ENCODE measurements around the gene SLC5A5.
"Not testable (repeated sequence)": the region's sequence is repeated elsewhere in the genome, so short reads cannot be mapped to it uniquely, and the experiment has no call there.

SLC5A5 gene

DNA sequence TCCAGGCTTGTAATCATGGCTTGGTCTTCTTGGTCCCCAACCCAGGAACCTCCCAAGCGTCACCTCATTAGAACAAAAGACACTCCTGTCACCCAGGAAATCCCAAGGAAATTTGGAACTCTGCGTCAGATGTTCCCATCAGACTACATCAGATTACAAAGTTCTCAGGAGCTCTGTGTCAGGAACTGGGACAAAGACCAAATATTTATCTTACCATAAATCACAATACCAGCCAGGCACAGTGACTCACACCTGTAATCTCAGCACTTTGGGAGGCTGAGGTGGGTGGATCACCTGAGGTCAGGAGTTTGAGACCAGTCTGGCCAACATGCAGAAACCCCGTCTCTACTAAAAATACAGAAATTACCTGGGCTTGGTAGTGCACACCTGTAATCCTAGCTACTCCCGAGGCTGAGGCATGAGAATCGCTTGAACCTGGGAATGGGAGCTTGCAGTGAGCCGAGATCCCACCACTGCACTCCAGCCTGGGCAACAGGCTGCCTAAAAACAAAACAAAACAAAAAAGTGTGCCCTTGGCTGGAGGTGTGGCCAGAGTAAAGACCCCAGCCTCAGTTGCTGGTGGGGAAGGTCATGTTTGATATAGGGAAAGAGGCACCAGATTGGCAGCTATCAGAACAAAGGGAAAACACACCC lies 44.3 kb downstream of the SLC5A5 start:
- no peak overlapping the region for H3K27ac ChIP-seq (ENCODE audit: low read length)
- no peak overlapping the region for H3K9ac ChIP-seq (ENCODE audit: low read depth, low read length)
- H3K4me1 ChIP-seq (ENCODE audit: insufficient read depth, low read length): no peaks in the 10 kb centered on the region
- no peaks in the 10 kb centered on the region for H3K36me3 ChIP-seq (ENCODE audit: insufficient read depth, low read depth, low read length)
- no peaks in the 10 kb centered on the region for H3K27me3 ChIP-seq (ENCODE audit: insufficient read depth, low read length)
- peaks cover 16% of the 10 kb centered on the region for H3K9me3 ChIP-seq (ENCODE audit: insufficient read depth, low read depth, low read length)
- no peak overlapping the region for H3K4me3 ChIP-seq (ENCODE audit: low read length)

GRCh38 chr19:17918151-17918550 lies 46.4 kb downstream of the SLC5A5 start:
- H3K4me1 ChIP-seq (ENCODE audit: insufficient read depth, low read length); H3K9ac ChIP-seq (ENCODE audit: low read depth, low read length); H3K36me3 ChIP-seq (ENCODE audit: insufficient read depth, low read depth, low read length); H3K4me3 ChIP-seq (ENCODE audit: low read length); H3K27me3 ChIP-seq (ENCODE audit: insufficient read depth, low read length); H3K27ac ChIP-seq (ENCODE audit: low read length): not testable (repeated sequence)
- H3K9me3 ChIP-seq (ENCODE audit: insufficient read depth, low read depth, low read length): peaks cover 16% of the 10 kb centered on the region

DNA sequence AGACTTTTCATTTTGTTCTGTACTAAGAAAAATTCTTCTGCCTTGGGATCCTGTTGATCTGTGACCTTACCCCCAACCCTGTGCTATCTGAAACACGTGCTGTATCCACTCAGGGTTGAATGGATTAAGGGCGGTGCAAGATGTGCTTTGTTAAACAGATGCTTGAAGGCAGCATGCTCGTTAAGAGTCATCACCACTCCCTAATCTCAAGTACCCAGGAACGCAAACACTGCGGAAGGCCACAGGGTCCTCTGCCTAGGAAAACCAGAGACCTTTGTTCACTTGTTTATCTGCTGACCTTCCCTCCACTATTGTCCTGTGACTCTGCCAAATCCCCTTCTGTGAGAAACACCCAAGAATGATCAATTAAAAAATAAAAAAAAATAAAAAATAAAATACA lies 47.4 kb downstream of the SLC5A5 start:
- not testable (repeated sequence) for H3K4me3 ChIP-seq (ENCODE audit: low read length); H3K27ac ChIP-seq (ENCODE audit: low read length); H3K9ac ChIP-seq (ENCODE audit: low read depth, low read length); H3K27me3 ChIP-seq (ENCODE audit: insufficient read depth, low read length); H3K4me1 ChIP-seq (ENCODE audit: insufficient read depth, low read length); H3K36me3 ChIP-seq (ENCODE audit: insufficient read depth, low read depth, low read length)
- peaks cover 11% of the 10 kb centered on the region for H3K9me3 ChIP-seq (ENCODE audit: insufficient read depth, low read depth, low read length)

DNA sequence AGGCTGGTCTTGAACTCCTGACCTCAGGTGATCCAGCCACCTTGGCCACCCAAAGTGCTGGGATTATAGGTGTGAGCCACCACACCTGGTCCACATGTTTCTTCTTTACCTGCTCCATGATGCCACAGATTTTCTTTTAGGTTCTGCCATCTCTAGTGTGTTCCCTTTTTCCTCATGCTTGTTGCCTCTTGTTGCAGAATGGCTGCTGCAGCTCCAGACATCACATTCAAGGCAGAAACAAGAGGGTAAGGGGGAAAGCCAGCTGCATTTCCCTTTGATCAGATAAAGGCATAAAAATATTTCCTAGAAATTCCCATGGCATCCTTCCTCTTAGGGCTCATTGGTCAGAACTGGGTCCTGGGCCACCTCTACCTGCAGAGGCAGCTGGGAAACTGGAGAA lies 48.8 kb downstream of the SLC5A5 start:
- Histone ChIP-seq H3K27me3 (ENCODE audit: insufficient read depth, low read length) (no peaks in the 10 kb centered on the region), H3K4me3 (ENCODE audit: low read length) (no peak overlapping the region), H3K4me1 (ENCODE audit: insufficient read depth, low read length) (no peaks in the 10 kb centered on the region), H3K27ac (ENCODE audit: low read length) (no peak overlapping the region), H3K9me3 (ENCODE audit: insufficient read depth, low read depth, low read length) (peaks cover 9% of the 10 kb centered on the region), H3K36me3 (ENCODE audit: insufficient read depth, low read depth, low read length) (no peaks in the 10 kb centered on the region), H3K9ac (ENCODE audit: low read depth, low read length) (no peak overlapping the region)

- Histone ChIP-seq H3K9ac (ENCODE audit: low read depth, low read length) (no peak overlapping the region), H3K27ac (ENCODE audit: low read length) (no peak overlapping the region), H3K4me3 (ENCODE audit: low read length) (no peak overlapping the region), H3K27me3 (ENCODE audit: insufficient read depth, low read length) (no peaks in the 10 kb centered on the region), H3K4me1 (ENCODE audit: insufficient read depth, low read length) (no peaks in the 10 kb centered on the region), H3K9me3 (ENCODE audit: insufficient read depth, low read depth, low read length) (no peaks in the 10 kb centered on the region), H3K36me3 (ENCODE audit: insufficient read depth, low read depth, low read length) (no peaks in the 10 kb centered on the region)
Measured at GRCh38 chr19:17922138-17922537, 50.4 kb downstream of the SLC5A5 start.

- Histone ChIP-seq H3K9me3 (ENCODE audit: insufficient read depth, low read depth, low read length) (no peaks in the 10 kb centered on the region), H3K27me3 (ENCODE audit: insufficient read depth, low read length) (no peaks in the 10 kb centered on the region), H3K27ac (ENCODE audit: low read length) (no peak overlapping the region), H3K9ac (ENCODE audit: low read depth, low read length) (no peak overlapping the region), H3K4me3 (ENCODE audit: low read length) (no peak overlapping the region), H3K36me3 (ENCODE audit: insufficient read depth, low read depth, low read length) (no peaks in the 10 kb centered on the region), H3K4me1 (ENCODE audit: insufficient read depth, low read length) (no peaks in the 10 kb centered on the region)
Measured at GRCh38 chr19:17926044-17926443, 54.3 kb downstream of the SLC5A5 start.

- H3K9ac ChIP-seq (ENCODE audit: low read depth, low read length): no peak overlapping the region
- no peak overlapping the region for H3K4me3 ChIP-seq (ENCODE audit: low read length)
- no peaks in the 10 kb centered on the region; the same call in 1 of the 2 replicates for H3K4me1 ChIP-seq (ENCODE audit: insufficient read depth, low read length)
- H3K27me3 ChIP-seq (ENCODE audit: insufficient read depth, low read length): no peaks in the 10 kb centered on the region
- no peaks in the 10 kb centered on the region for H3K36me3 ChIP-seq (ENCODE audit: insufficient read depth, low read depth, low read length)
- no peaks in the 10 kb centered on the region for H3K9me3 ChIP-seq (ENCODE audit: insufficient read depth, low read depth, low read length)
- no peak overlapping the region for H3K27ac ChIP-seq (ENCODE audit: low read length)
Measured at GRCh38 chr19:17929056-17929455, 57.3 kb downstream of the SLC5A5 start.

GRCh38 chr19:17931532-17932191 lies 59.9 kb downstream of the SLC5A5 start:
- H3K36me3 ChIP-seq (ENCODE audit: insufficient read depth, low read depth, low read length): no peaks in the 10 kb centered on the region
- no peaks in the 10 kb centered on the region; the same call in 1 of the 2 replicates for H3K4me1 ChIP-seq (ENCODE audit: insufficient read depth, low read length)
- H3K4me3 ChIP-seq (ENCODE audit: low read length): peak overlapping the region; percentile 98
- H3K9me3 ChIP-seq (ENCODE audit: insufficient read depth, low read depth, low read length): no peaks in the 10 kb centered on the region
- H3K9ac ChIP-seq (ENCODE audit: low read depth, low read length): peak overlapping the region; percentile 96; the same call in 1 of the 2 replicates
- no peak overlapping the region for H3K27ac ChIP-seq (ENCODE audit: low read length)
- no peaks in the 10 kb centered on the region for H3K27me3 ChIP-seq (ENCODE audit: insufficient read depth, low read length)

GRCh38 chr19:17932485-17933338 lies 61.0 kb downstream of the SLC5A5 start, which contains the start of gene CCDC124:
CCDC124 (plus strand) TSS chr19:17933015; CDS start chr19:17936421, 3,406 bp downstream.
- peak within 1 kb of the TSS; percentile 95 for H3K27ac ChIP-seq (ENCODE audit: low read length)
- H3K36me3 ChIP-seq (ENCODE audit: insufficient read depth, low read depth, low read length): no peaks in the 10 kb centered on the region
- no peaks in the 10 kb centered on the region for H3K9me3 ChIP-seq (ENCODE audit: insufficient read depth, low read depth, low read length)
- peak within 1 kb of the TSS; percentile 98 for H3K4me3 ChIP-seq (ENCODE audit: low read length)
- no peaks in the 10 kb centered on the region for H3K27me3 ChIP-seq (ENCODE audit: insufficient read depth, low read length)
- no peaks in the 10 kb centered on the region; the same call in 1 of the 2 replicates for H3K4me1 ChIP-seq (ENCODE audit: insufficient read depth, low read length)
- H3K9ac ChIP-seq (ENCODE audit: low read depth, low read length): peak within 1 kb of the TSS; percentile 96

GRCh38 chr19:17933414-17934129 lies 61.8 kb downstream of the SLC5A5 start:
- H3K4me3 ChIP-seq (ENCODE audit: low read length): peak overlapping the region; percentile 98
- peak overlapping the region; percentile 95 for H3K27ac ChIP-seq (ENCODE audit: low read length)

GRCh38 chr19:17936379-17936778 lies 64.6 kb downstream of the SLC5A5 start:
- Histone ChIP-seq H3K4me3 (ENCODE audit: low read length) (no peak overlapping the region), H3K36me3 (ENCODE audit: insufficient read depth, low read depth, low read length) (peaks cover 9% of the 10 kb centered on the region), H3K27me3 (ENCODE audit: insufficient read depth, low read length) (no peaks in the 10 kb centered on the region), H3K4me1 (ENCODE audit: insufficient read depth, low read length) (no peaks in the 10 kb centered on the region; the same call in 1 of the 2 replicates), H3K9me3 (ENCODE audit: insufficient read depth, low read depth, low read length) (no peaks in the 10 kb centered on the region), H3K27ac (ENCODE audit: low read length) (no peak overlapping the region), H3K9ac (ENCODE audit: low read depth, low read length) (no peak overlapping the region)

More at GRCh38 chr19:17933414-17934129, 61.8 kb downstream of the SLC5A5 start:
- Histone ChIP-seq H3K9me3 (ENCODE audit: insufficient read depth, low read depth, low read length) (no peaks in the 10 kb centered on the region), H3K9ac (ENCODE audit: low read depth, low read length) (peak overlapping the region; percentile 96), H3K27me3 (ENCODE audit: insufficient read depth, low read length) (no peaks in the 10 kb centered on the region), H3K36me3 (ENCODE audit: insufficient read depth, low read depth, low read length) (peaks cover 2% of the 10 kb centered on the region), H3K4me1 (ENCODE audit: insufficient read depth, low read length) (no peaks in the 10 kb centered on the region; the same call in 1 of the 2 replicates)
